ENCODE data around the gene INHBA.

GRCh38 chr7:41716691-41717090, 13.8 kb upstream of the INHBA start:
- no peak for TF ChIP-seq CTCF (IDR thresholded peaks at IDR 0.05)
- TF ChIP-seq POLR2A (IDR thresholded peaks at IDR 0.05), result no peak
